Measurements from ENCODE around the gene PDS5A.
A peak's percentile ranks its signal among the peaks of the same experiment; 100 is the strongest.
"Not testable (repeated sequence)": the region's sequence is repeated elsewhere in the genome, so short reads cannot be mapped to it uniquely, and the experiment has no call there.

The PDS5A gene

GRCh38 chr4:39846705-39847104, 131.0 kb downstream of the PDS5A start:
- Mint-ChIP-seq H3K36me3 (ENCODE audit: low read depth) (peaks cover 37% of the 10 kb centered on the region), H3K4me1 (ENCODE audit: low read depth) (no peaks in the 10 kb centered on the region), H3K27ac (no peak overlapping the region), H3K9me3 (no peaks in the 10 kb centered on the region), H3K4me3 (no peak overlapping the region), H3K27me3 (no peaks in the 10 kb centered on the region)

GRCh38 chr4:39846120-39846519, 131.6 kb downstream of the PDS5A start:
- H3K36me3 Mint-ChIP-seq (ENCODE audit: low read depth): peaks cover 42% of the 10 kb centered on the region
- H3K27ac Mint-ChIP-seq: no peak overlapping the region
- no peaks in the 10 kb centered on the region for H3K9me3 Mint-ChIP-seq
- no peak overlapping the region for H3K4me3 Mint-ChIP-seq
- H3K4me1 Mint-ChIP-seq (ENCODE audit: low read depth): no peaks in the 10 kb centered on the region
- no peaks in the 10 kb centered on the region for H3K27me3 Mint-ChIP-seq

GRCh38 chr4:39841894-39842293, 135.8 kb downstream of the PDS5A start:
- Mint-ChIP-seq H3K27me3 (no peaks in the 10 kb centered on the region), H3K36me3 (ENCODE audit: low read depth) (peaks cover 50% of the 10 kb centered on the region), H3K9me3 (no peaks in the 10 kb centered on the region), H3K4me3 (no peak overlapping the region), H3K4me1 (ENCODE audit: low read depth) (no peaks in the 10 kb centered on the region), H3K27ac (no peak overlapping the region)

- not testable (repeated sequence) for H3K9me3 Mint-ChIP-seq; H3K4me3 Mint-ChIP-seq; H3K27ac Mint-ChIP-seq; H3K27me3 Mint-ChIP-seq; H3K4me1 Mint-ChIP-seq (ENCODE audit: low read depth)
- peaks cover 58% of the 10 kb centered on the region for H3K36me3 Mint-ChIP-seq (ENCODE audit: low read depth)
These were observed 137.2 kb downstream of the PDS5A start for GRCh38 chr4:39840516-39840915.

GRCh38 chr4:39840027-39840426, 137.7 kb downstream of the PDS5A start:
- no peak overlapping the region for H3K4me3 Mint-ChIP-seq
- H3K27me3 Mint-ChIP-seq: no peaks in the 10 kb centered on the region
- no peak overlapping the region for H3K27ac Mint-ChIP-seq
- no peaks in the 10 kb centered on the region for H3K9me3 Mint-ChIP-seq
- H3K4me1 Mint-ChIP-seq (ENCODE audit: low read depth): no peaks in the 10 kb centered on the region
- peaks cover 61% of the 10 kb centered on the region for H3K36me3 Mint-ChIP-seq (ENCODE audit: low read depth)

- not testable (repeated sequence) for H3K9me3 Mint-ChIP-seq; H3K4me1 Mint-ChIP-seq (ENCODE audit: low read depth); H3K27ac Mint-ChIP-seq; H3K27me3 Mint-ChIP-seq; H3K4me3 Mint-ChIP-seq
- peaks cover 62% of the 10 kb centered on the region for H3K36me3 Mint-ChIP-seq (ENCODE audit: low read depth)
These were observed 139.3 kb downstream of the PDS5A start for GRCh38 chr4:39838431-39838830.

- H3K36me3 Mint-ChIP-seq (ENCODE audit: low read depth): peaks cover 52% of the 10 kb centered on the region
- no peak overlapping the region for H3K27ac Mint-ChIP-seq
- no peaks in the 10 kb centered on the region for H3K9me3 Mint-ChIP-seq
- H3K4me3 Mint-ChIP-seq: no peak overlapping the region
- H3K27me3 Mint-ChIP-seq: no peaks in the 10 kb centered on the region
- H3K4me1 Mint-ChIP-seq (ENCODE audit: low read depth): no peaks in the 10 kb centered on the region
These were observed 143.4 kb downstream of the PDS5A start for GRCh38 chr4:39834269-39834668.

- Mint-ChIP-seq H3K27ac (no peak overlapping the region), H3K4me3 (no peak overlapping the region), H3K9me3 (no peaks in the 10 kb centered on the region), H3K36me3 (ENCODE audit: low read depth) (peaks cover 68% of the 10 kb centered on the region), H3K4me1 (ENCODE audit: low read depth) (no peaks in the 10 kb centered on the region), H3K27me3 (no peaks in the 10 kb centered on the region)
These were observed 151.9 kb downstream of the PDS5A start for GRCh38 chr4:39825741-39826231.

GRCh38 chr4:39825090-39825489, 152.6 kb downstream of the PDS5A start:
- H3K36me3 Mint-ChIP-seq (ENCODE audit: low read depth): peaks cover 63% of the 10 kb centered on the region
- H3K27ac Mint-ChIP-seq: no peak overlapping the region
- H3K9me3 Mint-ChIP-seq: no peaks in the 10 kb centered on the region
- H3K4me3 Mint-ChIP-seq: no peak overlapping the region
- H3K4me1 Mint-ChIP-seq (ENCODE audit: low read depth): no peaks in the 10 kb centered on the region
- no peaks in the 10 kb centered on the region for H3K27me3 Mint-ChIP-seq

- Mint-ChIP-seq H3K4me3 (no peak overlapping the region), H3K36me3 (ENCODE audit: low read depth) (peaks cover 49% of the 10 kb centered on the region), H3K27me3 (no peaks in the 10 kb centered on the region), H3K9me3 (no peaks in the 10 kb centered on the region), H3K27ac (no peak overlapping the region), H3K4me1 (ENCODE audit: low read depth) (no peaks in the 10 kb centered on the region)
These were observed 154.5 kb downstream of the PDS5A start for GRCh38 chr4:39823191-39823590.

GRCh38 chr4:39822662-39823061, 155.0 kb downstream of the PDS5A start:
- no peaks in the 10 kb centered on the region for H3K27me3 Mint-ChIP-seq
- H3K36me3 Mint-ChIP-seq (ENCODE audit: low read depth): peaks cover 44% of the 10 kb centered on the region
- no peak overlapping the region for H3K4me3 Mint-ChIP-seq
- H3K4me1 Mint-ChIP-seq (ENCODE audit: low read depth): no peaks in the 10 kb centered on the region
- no peaks in the 10 kb centered on the region for H3K9me3 Mint-ChIP-seq
- no peak overlapping the region for H3K27ac Mint-ChIP-seq

- peaks cover 43% of the 10 kb centered on the region for H3K36me3 Mint-ChIP-seq (ENCODE audit: low read depth)
- no peaks in the 10 kb centered on the region for H3K9me3 Mint-ChIP-seq
- no peak overlapping the region for H3K4me3 Mint-ChIP-seq
- H3K4me1 Mint-ChIP-seq (ENCODE audit: low read depth): no peaks in the 10 kb centered on the region
- H3K27me3 Mint-ChIP-seq: no peaks in the 10 kb centered on the region
- H3K27ac Mint-ChIP-seq: no peak overlapping the region
These were observed 155.8 kb downstream of the PDS5A start for GRCh38 chr4:39821951-39822350.

GRCh38 chr4:39820186-39820585, 157.5 kb downstream of the PDS5A start:
- H3K9me3 Mint-ChIP-seq: no peaks in the 10 kb centered on the region
- H3K27ac Mint-ChIP-seq: peak overlapping the region; percentile 45
- no peak overlapping the region for H3K4me3 Mint-ChIP-seq
- no peaks in the 10 kb centered on the region for H3K27me3 Mint-ChIP-seq
- H3K4me1 Mint-ChIP-seq (ENCODE audit: low read depth): no peaks in the 10 kb centered on the region
- peaks cover 32% of the 10 kb centered on the region for H3K36me3 Mint-ChIP-seq (ENCODE audit: low read depth)

GRCh38 chr4:39818646-39819045, 159.1 kb downstream of the PDS5A start:
- no peak overlapping the region for H3K4me3 Mint-ChIP-seq
- peaks cover 17% of the 10 kb centered on the region for H3K36me3 Mint-ChIP-seq (ENCODE audit: low read depth)
- no peaks in the 10 kb centered on the region for H3K9me3 Mint-ChIP-seq

GRCh38 chr4:39814403-39815185, 163.1 kb downstream of the PDS5A start:
- Mint-ChIP-seq H3K27ac (peak overlapping the region; percentile 76), H3K36me3 (ENCODE audit: low read depth) (peaks cover 9% of the 10 kb centered on the region), H3K4me3 (peak overlapping the region; percentile 52), H3K27me3 (no peaks in the 10 kb centered on the region), H3K4me1 (ENCODE audit: low read depth) (peaks cover 7% of the 10 kb centered on the region), H3K9me3 (no peaks in the 10 kb centered on the region)

More at GRCh38 chr4:39818646-39819045, 159.1 kb downstream of the PDS5A start:
- Mint-ChIP-seq H3K4me1 (ENCODE audit: low read depth) (no peaks in the 10 kb centered on the region), H3K27ac (no peak overlapping the region), H3K27me3 (no peaks in the 10 kb centered on the region)

- not testable (repeated sequence) for H3K36me3 Mint-ChIP-seq (ENCODE audit: low read depth); H3K4me3 Mint-ChIP-seq; H3K4me1 Mint-ChIP-seq (ENCODE audit: low read depth); H3K27me3 Mint-ChIP-seq; H3K9me3 Mint-ChIP-seq
- peak overlapping the region; percentile 76 for H3K27ac Mint-ChIP-seq
These were observed 163.9 kb downstream of the PDS5A start for GRCh38 chr4:39813761-39814160.
